ENCODE data around the gene HYLS1. TPM values are rescaled to one million over a fixed set of nuclear protein-coding genes. Genes with fewer than 3 reads are reported as not detected.

The HYLS1 gene
- total and polyA plus RNA-seq, 12 donors = 1.8 to 8.4 (median 4.0) TPM

DNA sequence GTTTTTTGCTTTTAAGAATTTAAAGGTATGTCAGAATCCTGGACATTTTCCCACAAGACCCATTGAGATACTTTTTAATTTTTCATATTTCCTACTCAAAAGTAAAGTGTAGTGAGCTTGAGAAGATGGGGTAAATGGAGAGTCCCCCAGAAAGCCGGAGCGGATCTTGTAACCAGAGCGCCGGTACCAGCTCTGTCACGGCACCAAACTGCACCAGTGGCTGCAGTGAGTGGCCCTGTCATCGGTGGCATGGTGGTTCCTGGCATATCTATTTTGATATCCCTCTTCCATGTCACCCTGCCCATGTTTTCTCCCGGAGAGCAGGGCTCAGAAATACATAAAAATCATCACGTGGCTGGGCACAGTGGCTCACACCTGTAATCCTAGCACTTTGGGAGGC, 36.2 kb downstream of the HYLS1 start:
- peak in 1 of 7 donors; percentile 23 for DNase-seq
- peaks cover 0 to 3% of the 10 kb centered on the region in 2 donors for H3K4me1 ChIP-seq (replicated peaks in 1 of 2)
- 78 to 93% (median 91%) methylated on average over 8 of the region's 8 CpGs for WGBS, 4 donors
- H3K36me3 ChIP-seq (replicated peaks in 1 of 2) = no peaks in the 10 kb centered on the region
- H3K27me3 ChIP-seq = no peaks in the 10 kb centered on the region
- no peak overlapping the region for H3K27ac ChIP-seq
- peaks cover 0 to 1% (median 0%) of the 10 kb centered on the region in 3 donors for H3K9me3 ChIP-seq (replicated peaks in 1 of 3)
- H3K4me3 ChIP-seq = no peak overlapping the region
- TF ChIP-seq, protein P1, sequence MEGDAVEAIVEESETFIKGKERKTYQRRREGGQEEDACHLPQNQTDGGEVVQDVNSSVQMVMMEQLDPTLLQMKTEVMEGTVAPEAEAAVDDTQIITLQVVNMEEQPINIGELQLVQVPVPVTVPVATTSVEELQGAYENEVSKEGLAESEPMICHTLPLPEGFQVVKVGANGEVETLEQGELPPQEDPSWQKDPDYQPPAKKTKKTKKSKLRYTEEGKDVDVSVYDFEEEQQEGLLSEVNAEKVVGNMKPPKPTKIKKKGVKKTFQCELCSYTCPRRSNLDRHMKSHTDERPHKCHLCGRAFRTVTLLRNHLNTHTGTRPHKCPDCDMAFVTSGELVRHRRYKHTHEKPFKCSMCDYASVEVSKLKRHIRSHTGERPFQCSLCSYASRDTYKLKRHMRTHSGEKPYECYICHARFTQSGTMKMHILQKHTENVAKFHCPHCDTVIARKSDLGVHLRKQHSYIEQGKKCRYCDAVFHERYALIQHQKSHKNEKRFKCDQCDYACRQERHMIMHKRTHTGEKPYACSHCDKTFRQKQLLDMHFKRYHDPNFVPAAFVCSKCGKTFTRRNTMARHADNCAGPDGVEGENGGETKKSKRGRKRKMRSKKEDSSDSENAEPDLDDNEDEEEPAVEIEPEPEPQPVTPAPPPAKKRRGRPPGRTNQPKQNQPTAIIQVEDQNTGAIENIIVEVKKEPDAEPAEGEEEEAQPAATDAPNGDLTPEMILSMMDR (IDR thresholded peaks at IDR 0.05) = no peak
- no peak for TF ChIP-seq POLR2A (IDR thresholded peaks at IDR 0.05)
- intact Hi-C loops (cut with DNase I) = loop anchor here (2.0 to 5.0 kb wide), 3 partner anchors 134 to 271 kb away; no protein-coding TSS in a partner anchor

DNA sequence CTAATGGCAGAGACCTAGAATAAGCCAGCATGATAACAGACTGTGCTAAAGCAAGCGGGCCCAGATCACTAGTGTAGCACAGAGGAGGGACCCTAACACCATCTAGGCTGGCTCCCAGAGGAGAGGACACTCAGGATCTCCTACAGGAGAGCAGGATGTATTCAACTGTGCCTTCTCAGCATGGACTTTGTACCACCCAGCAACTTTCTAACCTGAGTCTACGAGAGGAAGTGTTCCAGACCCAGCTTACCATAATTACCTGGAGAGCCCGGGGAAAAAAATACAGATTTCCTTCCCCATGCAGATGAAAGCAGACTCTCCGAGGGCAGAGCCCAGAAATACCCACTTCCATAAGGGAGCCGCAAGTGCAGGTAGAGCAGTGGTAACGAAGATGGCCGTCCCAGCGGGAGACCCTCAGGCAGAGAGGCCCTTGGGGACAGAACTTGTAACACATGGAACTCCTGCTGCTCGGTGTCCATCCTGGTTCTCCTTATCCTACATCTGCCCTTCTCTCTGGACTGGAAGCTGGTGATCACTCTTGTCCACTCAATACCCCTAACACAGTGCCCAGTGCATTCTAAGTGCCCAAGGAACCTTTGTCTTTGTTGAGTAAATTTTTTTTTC, 37.0 kb downstream of the HYLS1 start:
- no peaks in the 10 kb centered on the region for H3K36me3 ChIP-seq (replicated peaks in 1 of 2)
- H3K4me1 ChIP-seq (replicated peaks in 1 of 2) = peaks cover 0 to 3% of the 10 kb centered on the region in 2 donors
- H3K4me3 ChIP-seq = no peak overlapping the region
- DNase-seq = peak in 1 of 7 donors; percentile 34
- TF ChIP-seq, protein P1 (IDR thresholded peaks at IDR 0.05) = no peak
- no peak for TF ChIP-seq POLR2A (IDR thresholded peaks at IDR 0.05)
- no peaks in the 10 kb centered on the region for H3K27me3 ChIP-seq
- H3K27ac ChIP-seq = no peak overlapping the region
- WGBS, 4 donors = 72 to 90% (median 86%) methylated on average over 8 to 9 of the region's 9 CpGs
- intact Hi-C loops (cut with DNase I) = loop anchor here (2.0 to 5.0 kb wide), 3 partner anchors 133 to 270 kb away; no protein-coding TSS in a partner anchor
- H3K9me3 ChIP-seq (replicated peaks in 1 of 3) = peaks cover 0 to 6% (median 0%) of the 10 kb centered on the region in 3 donors

DNA sequence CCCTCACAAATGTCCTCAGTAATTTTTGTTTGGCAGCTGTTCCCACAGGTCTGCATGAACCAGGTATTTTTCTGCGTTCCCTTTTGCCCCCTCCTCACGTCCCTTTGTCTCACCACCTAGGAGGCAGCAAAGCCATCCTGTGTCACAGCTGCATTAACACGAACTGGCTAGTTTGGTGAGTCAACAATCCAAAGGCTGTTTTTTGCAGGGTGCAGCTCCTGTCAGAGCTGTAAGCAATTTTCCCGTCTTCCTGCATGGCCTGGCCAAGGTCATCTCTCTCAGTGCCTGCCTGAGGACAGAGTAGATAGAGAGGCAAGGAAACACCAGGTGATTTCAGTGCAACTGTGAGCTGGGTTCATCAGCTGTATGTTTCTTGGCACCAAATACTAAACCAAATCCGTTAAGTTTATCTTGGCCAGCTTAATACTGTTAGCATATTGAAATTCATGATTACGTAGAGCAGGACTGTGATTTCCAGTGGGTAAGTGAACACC, 37.8 kb downstream of the HYLS1 start:
- H3K27ac ChIP-seq = no peak overlapping the region
- H3K4me3 ChIP-seq = no peak overlapping the region
- peaks cover 0 to 3% of the 10 kb centered on the region in 2 donors for H3K4me1 ChIP-seq (replicated peaks in 1 of 2)
- intact Hi-C loops (cut with DNase I) = loop anchor here in 1 of 2 donors (2.0 kb wide), 1 partner anchor 270 kb away; no protein-coding TSS in a partner anchor
- H3K9me3 ChIP-seq (replicated peaks in 1 of 3) = peaks cover 0 to 6% (median 0%) of the 10 kb centered on the region in 3 donors
- peak in 5 of 7 donors; percentile 38 to 53 (median 43) for DNase-seq
- 27 to 44% (median 41%) methylated on average over 6 of the region's 6 CpGs for WGBS, 4 donors
- H3K36me3 ChIP-seq (replicated peaks in 1 of 2) = no peaks in the 10 kb centered on the region
- TF ChIP-seq, protein P1 (IDR thresholded peaks at IDR 0.05) = no peak
- TF ChIP-seq POLR2A (IDR thresholded peaks at IDR 0.05) = no peak
- peaks cover 3% of the 10 kb centered on the region for H3K27me3 ChIP-seq

DNA sequence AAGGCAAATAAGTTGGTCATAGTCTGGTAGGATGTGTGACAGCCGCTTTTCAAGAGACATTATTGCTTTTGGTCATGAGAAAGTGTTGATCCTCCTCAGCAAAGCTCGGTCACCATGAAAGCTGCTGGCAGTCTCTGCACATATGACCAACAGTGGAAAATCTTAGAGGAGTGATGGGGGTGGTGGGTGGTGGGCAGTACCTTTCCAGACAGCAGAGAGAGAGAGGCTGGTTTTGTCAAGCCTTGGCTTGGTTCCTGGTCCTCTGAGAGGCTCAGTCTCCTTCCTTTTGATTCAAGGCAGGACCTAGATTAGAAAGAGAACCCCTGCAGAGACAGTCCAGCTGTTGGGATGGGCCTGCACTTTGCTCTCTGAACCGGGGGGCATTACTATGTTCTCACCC, 38.3 kb downstream of the HYLS1 start:
- Histone ChIP-seq H3K36me3 (replicated peaks in 1 of 2) (no peaks in the 10 kb centered on the region), H3K27ac (no peak overlapping the region), H3K4me1 (replicated peaks in 1 of 2) (peaks cover 0 to 3% of the 10 kb centered on the region in 2 donors), H3K9me3 (replicated peaks in 1 of 3) (peaks cover 0 to 6% (median 0%) of the 10 kb centered on the region in 3 donors), H3K27me3 (peaks cover 3% of the 10 kb centered on the region), H3K4me3 (no peak overlapping the region)
- 71 to 81% (median 75%) methylated on average over 3 of the region's 3 CpGs for WGBS, 4 donors
- TF ChIP-seq, protein P1 (IDR thresholded peaks at IDR 0.05) = no peak
- TF ChIP-seq POLR2A (IDR thresholded peaks at IDR 0.05) = no peak
- peak in 1 of 7 donors; percentile 30 for DNase-seq
- intact Hi-C loops (cut with DNase I) = loop anchor here in 1 of 2 donors (2.0 kb wide), 1 partner anchor 269 kb away; no protein-coding TSS in a partner anchor

Measured in adrenal gland (tissue), 12 donors.